ENCODE measurements around the gene IL17REL. TPM values are rescaled to one million over a fixed set of nuclear protein-coding genes. Genes with fewer than 3 reads are reported as not detected.

Gene IL17REL
- polyA plus RNA-seq, 3 donors = not detected

GRCh38 chr22:50014053-50014501 lies 1.5 kb upstream of the IL17REL start:
- Histone ChIP-seq H3K79me2 (ENCODE audit: insufficient read depth, low read length) (no peaks in the 10 kb centered on the region), H3K4me1 (ENCODE audit: control insufficient read depth in 1 of 2, insufficient read depth in 2 of 2, low read length in 2 of 2) (no peaks in the 10 kb centered on the region), H3K4me3 (replicated peaks in 1 of 3; ENCODE audit: low read depth in 2 of 3, low read length in 3 of 3) (no peak overlapping the region), H2AFZ (ENCODE audit: insufficient read depth, low read depth, low read length, poor library complexity, severe bottlenecking) (no peak overlapping the region), H3K9ac (ENCODE audit: insufficient read depth, low read length, poor library complexity, severe bottlenecking) (no peak overlapping the region), H3K27ac (ENCODE audit: low read depth in 1 of 2, low read length in 2 of 2) (no peak overlapping the region), H3K27me3 (ENCODE audit: control insufficient read depth in 2 of 2, insufficient read depth in 2 of 2, low read length in 2 of 2) (peaks cover 15 to 79% of the 10 kb centered on the region in 2 donors), H4K20me1 (ENCODE audit: insufficient read depth, low read length) (no peaks in the 10 kb centered on the region), H3K4me2 (replicated peaks; ENCODE audit: extremely low read depth, low read length, poor library complexity, severe bottlenecking) (no peak overlapping the region), H3K9me3 (replicated peaks in 1 of 2; ENCODE audit: control insufficient read depth in 1 of 2, insufficient read depth in 1 of 2, low read length in 2 of 2) (no peaks in the 10 kb centered on the region), H3K36me3 (replicated peaks in 1 of 2; ENCODE audit: control insufficient read depth in 1 of 2, insufficient read depth in 2 of 2, low read length in 2 of 2) (no peaks in the 10 kb centered on the region)
- Mint-ChIP-seq H3K27me3 (ENCODE audit: low read depth in 3 of 3) (peaks cover 46 to 86% (median 79%) of the 10 kb centered on the region in 3 donors), H3K4me3 (peak overlapping the region in 1 of 2 donors; percentile 53), H3K36me3 (no peaks in the 10 kb centered on the region), H3K27ac (no peak overlapping the region), H3K4me1 (peaks cover 9% of the 10 kb centered on the region), H3K9me3 (peaks cover 0 to 5% (median 2%) of the 10 kb centered on the region in 7 donors)
- WGBS (ENCODE audit: insufficient coverage) = 81% methylated on average over 14 of the region's 16 CpGs
- DNase-seq = no peak
- intact Hi-C loops (cut with micrococcal nuclease) = no loop called here
- TF ChIP-seq CTCF (IDR thresholded peaks at IDR 0.05) = no peak

GRCh38 chr22:50011447-50012210 lies 936 bp downstream of the IL17REL start:
- Histone ChIP-seq H3K4me2 (replicated peaks; ENCODE audit: extremely low read depth, low read length, poor library complexity, severe bottlenecking) (no peak overlapping the region), H2AFZ (ENCODE audit: insufficient read depth, low read depth, low read length, poor library complexity, severe bottlenecking) (no peak overlapping the region), H3K9me3 (replicated peaks in 1 of 2; ENCODE audit: control insufficient read depth in 1 of 2, insufficient read depth in 1 of 2, low read length in 2 of 2) (no peaks in the 10 kb centered on the region), H3K9ac (ENCODE audit: insufficient read depth, low read length, poor library complexity, severe bottlenecking) (no peak overlapping the region), H4K20me1 (ENCODE audit: insufficient read depth, low read length) (no peaks in the 10 kb centered on the region), H3K27me3 (ENCODE audit: control insufficient read depth in 2 of 2, insufficient read depth in 2 of 2, low read length in 2 of 2) (peaks cover 15 to 68% of the 10 kb centered on the region in 2 donors), H3K36me3 (replicated peaks in 1 of 2; ENCODE audit: control insufficient read depth in 1 of 2, insufficient read depth in 2 of 2, low read length in 2 of 2) (no peaks in the 10 kb centered on the region), H3K27ac (ENCODE audit: low read depth in 1 of 2, low read length in 2 of 2) (no peak overlapping the region), H3K4me1 (ENCODE audit: control insufficient read depth in 1 of 2, insufficient read depth in 2 of 2, low read length in 2 of 2) (no peaks in the 10 kb centered on the region), H3K79me2 (ENCODE audit: insufficient read depth, low read length) (no peaks in the 10 kb centered on the region), H3K4me3 (replicated peaks in 1 of 3; ENCODE audit: low read depth in 2 of 3, low read length in 3 of 3) (no peak overlapping the region)
- H3K36me3 Mint-ChIP-seq = no peaks in the 10 kb centered on the region
- H3K9me3 Mint-ChIP-seq = peaks cover 0 to 5% (median 2%) of the 10 kb centered on the region in 7 donors
- TF ChIP-seq CTCF (IDR thresholded peaks at IDR 0.05) = no peak
- 65% methylated on average over 17 of the region's 18 CpGs for WGBS (ENCODE audit: insufficient coverage)
- H3K27ac Mint-ChIP-seq = no peak overlapping the region
- H3K4me3 Mint-ChIP-seq = peak overlapping the region; percentile 16 to 67
- H3K4me1 Mint-ChIP-seq = peaks cover 2% of the 10 kb centered on the region
- peaks cover 34 to 69% (median 59%) of the 10 kb centered on the region in 3 donors for H3K27me3 Mint-ChIP-seq (ENCODE audit: low read depth in 3 of 3)
- intact Hi-C loops (cut with micrococcal nuclease) = no loop called here
- DNase-seq = no peak

Measured in CD14-positive monocyte (primary cell).